ENCODE data around the gene SMG5. TPM values are rescaled to one million over a fixed set of nuclear protein-coding genes. Genes with fewer than 3 reads are reported as not detected.
"Not testable (repeated sequence)": the region's sequence is repeated elsewhere in the genome, so short reads cannot be mapped to it uniquely, and the experiment has no call there.

Gene SMG5
- total RNA-seq, 1 donor from 2014 or later = 77.1 TPM

DNA sequence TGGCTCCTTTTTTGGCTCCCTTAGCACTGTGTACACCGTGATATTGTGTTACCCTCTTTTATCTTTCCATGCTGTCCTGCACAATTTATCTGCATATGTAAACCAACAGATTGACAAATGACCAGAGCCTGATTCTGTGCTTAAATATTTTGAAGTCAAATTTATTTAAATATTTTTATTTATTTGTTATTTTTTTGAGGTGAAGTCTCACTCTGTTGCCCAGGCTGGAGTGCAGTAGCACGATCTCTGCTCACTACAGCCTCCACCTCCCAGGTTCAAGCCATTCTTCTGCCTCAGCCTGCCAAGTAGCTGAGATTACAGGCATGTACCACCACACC lies 57.0 kb downstream of the SMG5 start:
- no peak overlapping the region for H3K27ac Mint-ChIP-seq
- peaks cover 63% of the 10 kb centered on the region for H3K36me3 Mint-ChIP-seq (ENCODE audit: low read depth)
- no peaks in the 10 kb centered on the region for H3K9me3 Mint-ChIP-seq
- TF ChIP-seq, protein P1, sequence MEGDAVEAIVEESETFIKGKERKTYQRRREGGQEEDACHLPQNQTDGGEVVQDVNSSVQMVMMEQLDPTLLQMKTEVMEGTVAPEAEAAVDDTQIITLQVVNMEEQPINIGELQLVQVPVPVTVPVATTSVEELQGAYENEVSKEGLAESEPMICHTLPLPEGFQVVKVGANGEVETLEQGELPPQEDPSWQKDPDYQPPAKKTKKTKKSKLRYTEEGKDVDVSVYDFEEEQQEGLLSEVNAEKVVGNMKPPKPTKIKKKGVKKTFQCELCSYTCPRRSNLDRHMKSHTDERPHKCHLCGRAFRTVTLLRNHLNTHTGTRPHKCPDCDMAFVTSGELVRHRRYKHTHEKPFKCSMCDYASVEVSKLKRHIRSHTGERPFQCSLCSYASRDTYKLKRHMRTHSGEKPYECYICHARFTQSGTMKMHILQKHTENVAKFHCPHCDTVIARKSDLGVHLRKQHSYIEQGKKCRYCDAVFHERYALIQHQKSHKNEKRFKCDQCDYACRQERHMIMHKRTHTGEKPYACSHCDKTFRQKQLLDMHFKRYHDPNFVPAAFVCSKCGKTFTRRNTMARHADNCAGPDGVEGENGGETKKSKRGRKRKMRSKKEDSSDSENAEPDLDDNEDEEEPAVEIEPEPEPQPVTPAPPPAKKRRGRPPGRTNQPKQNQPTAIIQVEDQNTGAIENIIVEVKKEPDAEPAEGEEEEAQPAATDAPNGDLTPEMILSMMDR (IDR thresholded peaks at IDR 0.05) = no peak
- intact Hi-C loops (cut with micrococcal nuclease) = loop anchor here (1.0 to 5.0 kb wide), 5 partner anchors 33 to 135 kb away; partner anchors contain the start of gene SLC25A44
- H3K4me1 Mint-ChIP-seq = peaks cover 4% of the 10 kb centered on the region
- POLR2A ChIA-PET = interaction anchor here (0.6 to 7.7 kb wide), 8 partner anchors 13 to 130 kb away, joined by 3 to 53 read pairs (median 4); partner anchors contain the start of genes PMF1 and SLC25A44
- H3K4me3 Mint-ChIP-seq = no peak overlapping the region
- CTCF ChIA-PET = interaction anchor here (0.6 to 8.6 kb wide), 18 partner anchors 10 to 135 kb away, joined by 3 to 215 read pairs (median 6); partner anchors contain the start of genes PMF1, SEMA4A, SLC25A44 and SMG5
- DNase-seq (no peak), ATAC-seq (ENCODE audit: low read depth) (no peak)
- H3K27me3 Mint-ChIP-seq = no peaks in the 10 kb centered on the region

GRCh38 chr1:156221986-156222692 lies 60.5 kb downstream of the SMG5 start:
- intact Hi-C loops (cut with micrococcal nuclease) = no loop called here
- Mint-ChIP-seq H3K27me3 (no peaks in the 10 kb centered on the region), H3K9me3 (no peaks in the 10 kb centered on the region), H3K4me3 (no peak overlapping the region), H3K4me1 (peaks cover 15% of the 10 kb centered on the region), H3K27ac (no peak overlapping the region), H3K36me3 (ENCODE audit: low read depth) (peaks cover 66% of the 10 kb centered on the region)
- ATAC-seq (ENCODE audit: low read depth) (no peak), DNase-seq (no peak)
- TF ChIP-seq, protein P1 (IDR thresholded peaks at IDR 0.05) = no peak
- ChIA-PET POLR2A (interaction anchor here (0.5 to 1.1 kb wide), 2 partner anchors 73 to 82 kb away, joined by 3 to 6 read pairs; no protein-coding TSS in a partner anchor), CTCF (interaction anchor here (1.6 kb wide), 1 partner anchor 76 kb away, joined by 4 read pairs; no protein-coding TSS in a partner anchor)

- DNase-seq (no peak), ATAC-seq (ENCODE audit: low read depth) (no peak)
- TF ChIP-seq, protein P1 (IDR thresholded peaks at IDR 0.05) = no peak
- peaks cover 60% of the 10 kb centered on the region for H3K36me3 Mint-ChIP-seq (ENCODE audit: low read depth)
- no peak overlapping the region for H3K27ac Mint-ChIP-seq
- H3K4me1 Mint-ChIP-seq = peaks cover 11% of the 10 kb centered on the region
- no peaks in the 10 kb centered on the region for H3K9me3 Mint-ChIP-seq
- intact Hi-C loops (cut with micrococcal nuclease) = no loop called here
- ChIA-PET CTCF (interaction anchor here (1.0 to 1.6 kb wide), 2 partner anchors 12 to 71 kb away, joined by 3 to 4 read pairs; no protein-coding TSS in a partner anchor), POLR2A (interaction anchor here (1.1 kb wide), 1 partner anchor 10 kb away, joined by 5 read pairs; no protein-coding TSS in a partner anchor)
- H3K27me3 Mint-ChIP-seq = no peaks in the 10 kb centered on the region
- no peak overlapping the region for H3K4me3 Mint-ChIP-seq
These were observed 62.4 kb downstream of the SMG5 start for GRCh38 chr1:156220226-156220625.

DNA sequence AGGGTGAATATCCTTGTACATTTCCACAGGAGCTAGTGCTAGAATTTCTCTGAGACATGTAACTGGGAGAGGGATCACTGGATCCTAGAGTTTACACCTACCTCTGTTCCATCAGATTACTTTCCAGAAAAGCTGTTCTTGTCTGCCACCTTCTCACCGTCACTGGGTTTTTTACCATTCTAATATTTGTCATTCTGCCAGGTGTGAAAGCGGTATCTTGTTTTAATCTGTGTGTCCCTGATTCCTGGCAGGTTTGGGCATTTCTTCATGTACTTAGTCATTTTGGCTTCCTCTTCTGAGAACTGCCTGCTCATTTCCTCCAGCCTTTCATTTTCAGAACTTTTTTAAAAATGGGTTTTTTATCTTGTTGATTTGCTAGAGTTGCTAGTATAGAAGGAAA lies 64.8 kb downstream of the SMG5 start:
- Mint-ChIP-seq H3K9me3 (no peaks in the 10 kb centered on the region), H3K36me3 (ENCODE audit: low read depth) (peaks cover 54% of the 10 kb centered on the region), H3K4me3 (no peak overlapping the region), H3K27ac (peak overlapping the region; percentile 61), H3K27me3 (no peaks in the 10 kb centered on the region), H3K4me1 (peaks cover 25% of the 10 kb centered on the region)
- no peak for DNase-seq
- ChIA-PET CTCF (interaction anchor here (1.1 kb wide), 1 partner anchor 76 kb away, joined by 3 read pairs; no protein-coding TSS in a partner anchor), POLR2A (interaction anchor here (0.6 to 1.4 kb wide), 5 partner anchors 14 to 70 kb away, joined by 3 to 6 read pairs (median 4); partner anchors contain the start of gene SLC25A44)
- no peak for ATAC-seq (ENCODE audit: low read depth)
- TF ChIP-seq, protein P1 (IDR thresholded peaks at IDR 0.05) = no peak
- intact Hi-C loops (cut with micrococcal nuclease) = no loop called here

- ATAC-seq (ENCODE audit: low read depth); POLR2A ChIA-PET; H3K27ac Mint-ChIP-seq; DNase-seq; H3K27me3 Mint-ChIP-seq; H3K9me3 Mint-ChIP-seq; intact Hi-C loops (cut with micrococcal nuclease); H3K4me3 Mint-ChIP-seq; CTCF ChIA-PET: not testable (repeated sequence)
- Mint-ChIP-seq H3K36me3 (ENCODE audit: low read depth) (peaks cover 46% of the 10 kb centered on the region), H3K4me1 (peaks cover 35% of the 10 kb centered on the region)
These were observed 66.1 kb downstream of the SMG5 start for GRCh38 chr1:156216361-156217086.

All from activated B cell treated with CpG ODN at 0.5 μM for 24 hours (primary cell).